ENCODE measurements around the gene OR2A25.

DNA sequence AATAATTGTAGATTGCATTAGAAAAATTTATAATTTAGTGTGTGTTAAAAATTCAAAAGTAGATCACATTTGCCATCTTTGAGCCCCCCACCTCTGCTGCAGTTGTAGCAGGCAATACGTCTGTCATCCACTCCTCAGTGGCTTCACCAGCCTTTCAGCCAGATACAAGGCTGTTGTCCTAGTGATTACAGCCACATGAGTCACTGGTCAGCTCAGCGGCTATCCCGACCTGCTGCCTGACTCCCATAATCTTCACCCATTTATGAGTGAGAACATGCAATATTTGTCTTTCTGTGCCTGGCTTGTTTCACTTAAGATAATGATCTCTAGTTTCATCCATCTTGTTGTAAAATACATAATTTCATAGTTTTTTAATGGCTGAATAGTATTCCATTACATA lies 11.7 kb upstream of the OR2A25 start:
- TF ChIP-seq, protein P1, sequence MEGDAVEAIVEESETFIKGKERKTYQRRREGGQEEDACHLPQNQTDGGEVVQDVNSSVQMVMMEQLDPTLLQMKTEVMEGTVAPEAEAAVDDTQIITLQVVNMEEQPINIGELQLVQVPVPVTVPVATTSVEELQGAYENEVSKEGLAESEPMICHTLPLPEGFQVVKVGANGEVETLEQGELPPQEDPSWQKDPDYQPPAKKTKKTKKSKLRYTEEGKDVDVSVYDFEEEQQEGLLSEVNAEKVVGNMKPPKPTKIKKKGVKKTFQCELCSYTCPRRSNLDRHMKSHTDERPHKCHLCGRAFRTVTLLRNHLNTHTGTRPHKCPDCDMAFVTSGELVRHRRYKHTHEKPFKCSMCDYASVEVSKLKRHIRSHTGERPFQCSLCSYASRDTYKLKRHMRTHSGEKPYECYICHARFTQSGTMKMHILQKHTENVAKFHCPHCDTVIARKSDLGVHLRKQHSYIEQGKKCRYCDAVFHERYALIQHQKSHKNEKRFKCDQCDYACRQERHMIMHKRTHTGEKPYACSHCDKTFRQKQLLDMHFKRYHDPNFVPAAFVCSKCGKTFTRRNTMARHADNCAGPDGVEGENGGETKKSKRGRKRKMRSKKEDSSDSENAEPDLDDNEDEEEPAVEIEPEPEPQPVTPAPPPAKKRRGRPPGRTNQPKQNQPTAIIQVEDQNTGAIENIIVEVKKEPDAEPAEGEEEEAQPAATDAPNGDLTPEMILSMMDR (conservative IDR thresholded peaks at IDR 0.05; ENCODE audit: low read length): no peak
- no peak for TF ChIP-seq EZH2phosphoT487 (IDR thresholded peaks at IDR 0.05; ENCODE audit: borderline replicate concordance)
